ENCODE results near the gene IL4I1. TPM values are rescaled to one million over a fixed set of nuclear protein-coding genes. Genes with fewer than 3 reads are reported as not detected.

The IL4I1 gene
- total RNA-seq, 4 donors from 2014 or later: 0.63 to 3.0 (median 1.7) TPM; not detected in 1

DNA sequence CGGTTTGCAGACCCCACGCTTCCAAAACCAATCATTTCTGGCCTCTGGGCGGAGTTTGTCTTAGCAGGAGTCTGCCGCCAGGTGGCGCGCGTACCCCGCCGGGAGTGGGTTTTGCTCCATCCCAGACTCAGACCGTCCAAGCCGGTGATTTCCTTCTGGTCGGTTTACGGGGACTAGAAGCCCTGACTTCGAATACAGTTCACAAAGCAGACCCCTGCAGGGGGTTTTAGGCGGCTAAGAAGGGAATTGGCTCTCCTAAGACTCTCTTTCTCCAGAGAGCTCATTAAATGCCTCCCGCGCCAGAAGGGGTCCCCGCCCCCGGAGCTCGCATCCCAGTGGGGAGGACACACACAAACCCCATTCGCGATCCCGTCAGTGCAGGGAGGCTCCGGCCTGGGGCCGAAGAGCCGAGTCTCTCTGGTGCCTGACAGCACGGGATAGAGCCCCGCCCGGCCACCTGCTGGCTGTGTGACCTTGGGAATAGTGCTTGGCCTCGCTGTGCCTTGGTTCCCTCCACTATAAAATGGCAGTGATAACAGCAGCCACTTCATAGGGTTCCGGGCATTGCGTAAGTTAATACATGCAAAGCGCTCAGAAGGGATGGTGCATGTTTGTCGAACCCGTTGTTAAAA is 41.2 kb upstream of the IL4I1 start:
- DNase-seq (ENCODE audit: low spot score in 2 of 2): peak; percentile 49 to 71
- H3K27me3 ChIP-seq: no peaks in the 10 kb centered on the region
- no peak overlapping the region for H3K27ac ChIP-seq
- WGBS, 2 donors: 15 to 29% methylated on average over 16 to 30 of the region's 35 CpGs
- peaks cover 0 to 6% (median 0%) of the 10 kb centered on the region in 3 donors for H3K36me3 ChIP-seq
- H3K4me1 ChIP-seq: peaks cover 0 to 10% (median 5%) of the 10 kb centered on the region in 4 donors
- peak overlapping the region in 2 of 4 donors; percentile 7 to 26 for H3K4me3 ChIP-seq
- no peaks in the 10 kb centered on the region for H3K9me3 ChIP-seq
- no peak for TF ChIP-seq EP300 (IDR thresholded peaks at IDR 0.05)
- TF ChIP-seq, protein P1, sequence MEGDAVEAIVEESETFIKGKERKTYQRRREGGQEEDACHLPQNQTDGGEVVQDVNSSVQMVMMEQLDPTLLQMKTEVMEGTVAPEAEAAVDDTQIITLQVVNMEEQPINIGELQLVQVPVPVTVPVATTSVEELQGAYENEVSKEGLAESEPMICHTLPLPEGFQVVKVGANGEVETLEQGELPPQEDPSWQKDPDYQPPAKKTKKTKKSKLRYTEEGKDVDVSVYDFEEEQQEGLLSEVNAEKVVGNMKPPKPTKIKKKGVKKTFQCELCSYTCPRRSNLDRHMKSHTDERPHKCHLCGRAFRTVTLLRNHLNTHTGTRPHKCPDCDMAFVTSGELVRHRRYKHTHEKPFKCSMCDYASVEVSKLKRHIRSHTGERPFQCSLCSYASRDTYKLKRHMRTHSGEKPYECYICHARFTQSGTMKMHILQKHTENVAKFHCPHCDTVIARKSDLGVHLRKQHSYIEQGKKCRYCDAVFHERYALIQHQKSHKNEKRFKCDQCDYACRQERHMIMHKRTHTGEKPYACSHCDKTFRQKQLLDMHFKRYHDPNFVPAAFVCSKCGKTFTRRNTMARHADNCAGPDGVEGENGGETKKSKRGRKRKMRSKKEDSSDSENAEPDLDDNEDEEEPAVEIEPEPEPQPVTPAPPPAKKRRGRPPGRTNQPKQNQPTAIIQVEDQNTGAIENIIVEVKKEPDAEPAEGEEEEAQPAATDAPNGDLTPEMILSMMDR (IDR thresholded peaks at IDR 0.05): peak; percentile 93 to 97 (median 95)

DNA sequence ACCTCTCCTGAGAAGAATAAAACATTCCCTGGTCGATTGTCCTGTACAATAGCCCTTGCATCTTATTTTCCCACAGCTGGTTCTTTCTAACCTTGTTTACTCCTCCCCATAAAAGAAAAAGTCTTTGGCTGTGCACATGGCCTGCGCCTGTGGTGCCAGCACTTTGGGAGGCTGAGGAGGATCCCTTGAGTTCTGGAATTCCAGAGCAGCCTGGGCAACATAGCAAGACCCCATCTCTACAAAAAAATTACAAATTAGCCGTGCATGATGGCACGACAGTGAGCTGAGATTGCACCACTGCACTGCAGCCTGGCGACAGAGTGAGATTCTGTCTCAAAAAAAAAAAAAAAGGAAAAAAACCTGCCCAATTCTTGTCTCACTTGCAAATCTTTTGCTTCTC is 39.9 kb upstream of the IL4I1 start:
- no peaks in the 10 kb centered on the region for H3K27me3 ChIP-seq
- no peak overlapping the region for H3K27ac ChIP-seq
- peaks cover 0 to 14% (median 0%) of the 10 kb centered on the region in 3 donors for H3K36me3 ChIP-seq
- TF ChIP-seq, protein P1 (IDR thresholded peaks at IDR 0.05): no peak
- TF ChIP-seq EP300 (IDR thresholded peaks at IDR 0.05): no peak
- TF ChIP-seq POLR2A (IDR thresholded peaks at IDR 0.05): no peak
- no peak for DNase-seq (ENCODE audit: low spot score in 2 of 2)
- H3K9me3 ChIP-seq: no peaks in the 10 kb centered on the region
- H3K4me1 ChIP-seq: peaks cover 0 to 10% (median 5%) of the 10 kb centered on the region in 4 donors
- H3K4me3 ChIP-seq: no peak overlapping the region
- 68 to 70% methylated on average over 5 of the region's 5 CpGs for WGBS, 2 donors

DNA sequence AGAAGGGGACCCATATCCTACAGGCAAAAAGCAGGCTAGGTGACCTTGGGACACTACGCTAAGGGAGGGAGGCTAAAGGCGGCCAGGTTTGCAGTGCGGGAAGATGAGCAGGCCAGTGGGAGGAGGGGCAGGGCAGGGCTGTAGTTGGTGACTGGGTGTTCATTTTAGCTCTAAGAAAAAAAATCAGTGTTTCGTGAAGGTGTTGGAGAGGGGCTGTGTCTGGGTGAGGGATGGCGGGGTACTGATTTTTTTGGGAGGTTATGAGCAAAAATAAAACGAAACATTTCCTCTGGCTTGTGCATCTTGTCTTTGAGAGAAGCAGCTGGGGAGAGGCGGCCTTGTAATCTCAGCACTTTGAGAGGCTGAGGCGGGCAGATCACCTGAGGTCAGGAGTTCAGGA is 37.0 kb upstream of the IL4I1 start:
- Histone ChIP-seq H3K9me3 (no peaks in the 10 kb centered on the region), H3K36me3 (peaks cover 0 to 14% (median 0%) of the 10 kb centered on the region in 3 donors), H3K27me3 (no peaks in the 10 kb centered on the region), H3K27ac (no peak overlapping the region), H3K4me1 (peaks cover 1 to 21% (median 8%) of the 10 kb centered on the region in 4 donors), H3K4me3 (no peak overlapping the region)
- 95 to 97% methylated on average over 8 of the region's 8 CpGs for WGBS, 2 donors
- no peak for DNase-seq (ENCODE audit: low spot score in 2 of 2)
- TF ChIP-seq EP300 (IDR thresholded peaks at IDR 0.05): no peak
- TF ChIP-seq, protein P1 (IDR thresholded peaks at IDR 0.05): no peak
- TF ChIP-seq POLR2A (IDR thresholded peaks at IDR 0.05): no peak

DNA sequence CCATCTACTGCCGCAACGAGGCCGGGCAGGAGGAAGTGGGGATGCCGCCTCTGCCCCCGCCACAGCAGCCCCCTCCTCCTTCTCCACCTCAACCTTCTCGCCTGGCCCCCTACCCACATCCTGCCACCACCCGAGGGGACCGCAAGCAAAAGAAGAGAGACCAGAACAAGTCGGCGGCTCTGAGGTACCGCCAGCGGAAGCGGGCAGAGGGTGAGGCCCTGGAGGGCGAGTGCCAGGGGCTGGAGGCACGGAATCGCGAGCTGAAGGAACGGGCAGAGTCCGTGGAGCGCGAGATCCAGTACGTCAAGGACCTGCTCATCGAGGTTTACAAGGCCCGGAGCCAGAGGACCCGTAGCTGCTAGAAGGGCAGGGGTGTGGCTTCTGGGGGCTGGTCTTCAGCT is 36.0 kb upstream of the IL4I1 start:
- no peak for DNase-seq (ENCODE audit: low spot score in 2 of 2)
- H3K27me3 ChIP-seq: no peaks in the 10 kb centered on the region
- H3K9me3 ChIP-seq: no peaks in the 10 kb centered on the region
- H3K4me1 ChIP-seq: peaks cover 0 to 26% (median 12%) of the 10 kb centered on the region in 4 donors
- H3K27ac ChIP-seq: no peak overlapping the region
- TF ChIP-seq EP300 (IDR thresholded peaks at IDR 0.05) (no peak), POLR2A (IDR thresholded peaks at IDR 0.05) (no peak)
- H3K36me3 ChIP-seq: peaks cover 0 to 15% (median 0%) of the 10 kb centered on the region in 3 donors
- WGBS, 2 donors: 91 to 92% methylated on average over 25 of the region's 25 CpGs
- no peak overlapping the region for H3K4me3 ChIP-seq

DNA sequence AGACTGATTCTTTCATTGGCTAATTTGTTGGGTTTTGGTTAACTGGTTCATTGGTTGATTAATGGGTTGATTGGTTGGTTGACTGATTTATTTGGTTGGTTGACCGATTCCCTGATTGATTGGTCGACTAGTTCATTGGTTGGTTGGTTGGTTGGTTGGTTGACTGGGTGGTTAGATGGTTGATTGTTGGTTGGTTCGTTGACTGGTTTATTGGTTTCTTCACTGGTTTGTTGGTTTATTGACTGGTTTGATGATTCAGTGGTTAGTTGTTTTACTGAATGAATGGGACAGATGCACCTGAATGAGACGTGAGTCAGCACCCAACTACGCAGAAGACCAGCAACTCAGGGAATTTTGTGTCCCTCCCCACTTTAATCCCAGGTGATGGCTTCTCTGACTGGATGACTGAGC is 35.4 kb upstream of the IL4I1 start:
- 94 to 96% methylated on average over 5 of the region's 5 CpGs for WGBS, 2 donors
- DNase-seq (ENCODE audit: low spot score in 2 of 2): no peak
- Histone ChIP-seq H3K4me1 (peaks cover 0 to 27% (median 16%) of the 10 kb centered on the region in 4 donors), H3K27ac (no peak overlapping the region), H3K27me3 (no peaks in the 10 kb centered on the region), H3K9me3 (no peaks in the 10 kb centered on the region), H3K36me3 (peaks cover 0 to 22% (median 0%) of the 10 kb centered on the region in 3 donors), H3K4me3 (no peak overlapping the region)
- no peak for TF ChIP-seq POLR2A (IDR thresholded peaks at IDR 0.05)
- no peak for TF ChIP-seq EP300 (IDR thresholded peaks at IDR 0.05)
- TF ChIP-seq, protein P1 (IDR thresholded peaks at IDR 0.05): no peak
